Hematopoietic multipotent progenitor cell treated with erythropoietin and hydrocortisone succinate and interleukin-3 and kit ligand, for 4 days (in vitro differentiated cells): ENCODE results near the gene ST3GAL6.
A peak's percentile ranks its signal among the peaks of the same experiment; 100 is the strongest.
"Not testable (repeated sequence)": the region's sequence is repeated elsewhere in the genome, so short reads cannot be mapped to it uniquely, and the experiment has no call there.

Experiments
- DNase-seq: peaks from one replicate; pipeline ENCODE4 v3.0.0-alpha.2; 2015

The ST3GAL6 gene

GRCh38 chr3:98807561-98807960 lies 44.4 kb downstream of the ST3GAL6 start:
- no peak for DNase-seq

GRCh38 chr3:98808071-98808470 lies 44.9 kb downstream of the ST3GAL6 start:
- DNase-seq = no peak

- DNase-seq = no peak
Measured at GRCh38 chr3:98809557-98809956, 46.4 kb downstream of the ST3GAL6 start.

- DNase-seq = peak; percentile 43
Measured at GRCh38 chr3:98811048-98811447, 47.9 kb downstream of the ST3GAL6 start.

GRCh38 chr3:98812851-98813374 lies 49.8 kb downstream of the ST3GAL6 start:
- DNase-seq = peak; percentile 74

GRCh38 chr3:98814817-98815420 lies 51.8 kb downstream of the ST3GAL6 start:
- no peak for DNase-seq

GRCh38 chr3:98817547-98818041 lies 54.5 kb downstream of the ST3GAL6 start:
- DNase-seq = peak; percentile 83

- DNase-seq = no peak
Measured at GRCh38 chr3:98821063-98821462, 57.9 kb downstream of the ST3GAL6 start.

- no peak for DNase-seq
Measured at GRCh38 chr3:98823791-98824190, 60.7 kb downstream of the ST3GAL6 start.

- DNase-seq = peak; percentile 24
Measured at GRCh38 chr3:98824256-98824655, 61.1 kb downstream of the ST3GAL6 start.

- DNase-seq = no peak
Measured at GRCh38 chr3:98826126-98826525, 63.0 kb downstream of the ST3GAL6 start.

GRCh38 chr3:98827221-98827920 lies 64.2 kb downstream of the ST3GAL6 start:
- no peak for DNase-seq

GRCh38 chr3:98829246-98829832 lies 66.2 kb downstream of the ST3GAL6 start:
- no peak for DNase-seq

- DNase-seq = not testable (repeated sequence)
Measured at GRCh38 chr3:98831060-98831459, 67.9 kb downstream of the ST3GAL6 start.

GRCh38 chr3:98839846-98840245 lies 76.7 kb downstream of the ST3GAL6 start:
- DNase-seq = peak; percentile 22

GRCh38 chr3:98843266-98843959 lies 80.3 kb downstream of the ST3GAL6 start:
- DNase-seq = no peak
